HepG2 (cell line): ENCODE measurements around the gene HNRNPM. TPM values are rescaled to one million over a fixed set of nuclear protein-coding genes. Genes with fewer than 3 reads are reported as not detected.

Source experiments
- CCAR2 ChIP-seq: fragments of 200-400 bp; formaldehyde crosslinking; optimal IDR thresholded peaks from 2 replicates; pipeline ENCODE3; 2018; ENCODE audit warnings: low read depth, mild to moderate bottlenecking, low read length, moderate library complexity
- GATAD2A ChIP-seq: IDR thresholded peaks from 2 replicates; pipeline ENCODE4 v1.6.1; 2016
- MTF2 ChIP-seq: sonication (generic); formaldehyde crosslinking; IDR thresholded peaks from 2 replicates; pipeline ENCODE4 v1.5.0; 2020; ENCODE audit warnings: missing genetic modification reagents, borderline replicate concordance
- MYC ChIP-seq: sonication (generic); formaldehyde crosslinking; IDR thresholded peaks from 2 replicates; pipeline ENCODE4 v1.9.0; 2021; ENCODE audit warnings: missing genetic modification reagents, borderline replicate concordance
- SRSF1 ChIP-seq: fragments of 200-400 bp; formaldehyde crosslinking; optimal IDR thresholded peaks from 2 replicates; pipeline ENCODE3; 2017; ENCODE audit warnings: mild to moderate bottlenecking, low read depth, low read length, moderate library complexity
- TBX2 ChIP-seq: sonication (generic); formaldehyde crosslinking; IDR thresholded peaks from 2 replicates; pipeline ENCODE4 v1.5.0; 2020; ENCODE audit warnings: missing genetic modification reagents, mild to moderate bottlenecking, borderline replicate concordance
- TCF7 ChIP-seq: sonication (generic); IDR thresholded peaks from 2 replicates; pipeline ENCODE4 v1.6.1; 2016; ENCODE audit warnings: antibody characterized with exemption, low read depth
- YY1 ChIP-seq: IDR thresholded peaks from 2 replicates; pipeline ENCODE4 v1.6.1; 2011; ENCODE audit warnings: low read length, low read depth, moderate library complexity, mild to moderate bottlenecking; ENCODE audit not compliant: insufficient read depth, insufficient replicate concordance
- ZNF264 ChIP-seq: sonication (generic); formaldehyde crosslinking; IDR thresholded peaks from 2 replicates; pipeline ENCODE4 v1.4.0; 2020; ENCODE audit warnings: missing genetic modification reagents
- ZNF616 ChIP-seq: sonication (generic); formaldehyde crosslinking; IDR thresholded peaks from 2 replicates; pipeline ENCODE4 v1.5.0; 2020; ENCODE audit warnings: low read depth, mild to moderate bottlenecking, missing genetic modification reagents
- ZNF891 ChIP-seq: sonication (generic); formaldehyde crosslinking; IDR thresholded peaks from 2 replicates; pipeline ENCODE4 v1.5.0; 2020; ENCODE audit warnings: mild to moderate bottlenecking, missing genetic modification reagents
- polyA plus RNA-seq, 8 experiments: library from polyadenylated mRNA; depleted of rRNA in 3 of 8; stranded (reverse) in 7 of 8; unstranded in 1 of 8; fragments of >200 nt; fragmentation: Illumina TruSeq in 4 of 8; extraction: Trizol in 4 of 8; gene quantifications; 2 replicates each; pipeline versions ENCODE4 v1.2.1 to v1.2.3, GENCODE V29; 2011 to 2016; ENCODE audit warnings: low read depth in 4 of 8, missing spikeins in 1 of 8, mixed read lengths in 1 of 8; ENCODE audit not compliant: insufficient read depth in 1 of 8
- total RNA-seq, 5 experiments: library from RNA; depleted of rRNA; stranded (reverse); fragments of >200 nt; fragmentation: Illumina TruSeq; extraction: Trizol; gene quantifications; 2 replicates each; pipeline ENCODE4 v1.2.3, GENCODE V29; 2016; ENCODE audit warnings: low read depth in 1 of 5
- TF ChIP-seq, protein P1 (sequence below): sonication (generic); formaldehyde crosslinking; IDR thresholded peaks from 2 replicates; pipeline ENCODE4 v1.4.0; 2020; ENCODE audit warnings: missing genetic modification reagents
- TF ChIP-seq, protein P2 (sequence below): sonication (generic); formaldehyde crosslinking; IDR thresholded peaks from 2 replicates; pipeline ENCODE4; 2020; ENCODE audit warnings: missing genetic modification reagents, mild to moderate bottlenecking, borderline replicate concordance
- TF ChIP-seq, protein P3 (sequence below): sonication (generic); formaldehyde crosslinking; IDR thresholded peaks from 2 replicates; pipeline ENCODE4 v1.4.0; 2020; ENCODE audit warnings: missing genetic modification reagents, mild to moderate bottlenecking, borderline replicate concordance
- TF ChIP-seq, protein P4 (sequence below): sonication (generic); formaldehyde crosslinking; IDR thresholded peaks from 2 replicates; pipeline ENCODE4 v1.4.0; 2020; ENCODE audit warnings: mild to moderate bottlenecking, missing genetic modification reagents

Gene HNRNPM
- total and polyA plus RNA-seq, 2 of the 13 experiments (the other 11 are each of a cell fraction or from before 2014, with no cell fraction given), result 56.7 to 102 TPM

DNA sequence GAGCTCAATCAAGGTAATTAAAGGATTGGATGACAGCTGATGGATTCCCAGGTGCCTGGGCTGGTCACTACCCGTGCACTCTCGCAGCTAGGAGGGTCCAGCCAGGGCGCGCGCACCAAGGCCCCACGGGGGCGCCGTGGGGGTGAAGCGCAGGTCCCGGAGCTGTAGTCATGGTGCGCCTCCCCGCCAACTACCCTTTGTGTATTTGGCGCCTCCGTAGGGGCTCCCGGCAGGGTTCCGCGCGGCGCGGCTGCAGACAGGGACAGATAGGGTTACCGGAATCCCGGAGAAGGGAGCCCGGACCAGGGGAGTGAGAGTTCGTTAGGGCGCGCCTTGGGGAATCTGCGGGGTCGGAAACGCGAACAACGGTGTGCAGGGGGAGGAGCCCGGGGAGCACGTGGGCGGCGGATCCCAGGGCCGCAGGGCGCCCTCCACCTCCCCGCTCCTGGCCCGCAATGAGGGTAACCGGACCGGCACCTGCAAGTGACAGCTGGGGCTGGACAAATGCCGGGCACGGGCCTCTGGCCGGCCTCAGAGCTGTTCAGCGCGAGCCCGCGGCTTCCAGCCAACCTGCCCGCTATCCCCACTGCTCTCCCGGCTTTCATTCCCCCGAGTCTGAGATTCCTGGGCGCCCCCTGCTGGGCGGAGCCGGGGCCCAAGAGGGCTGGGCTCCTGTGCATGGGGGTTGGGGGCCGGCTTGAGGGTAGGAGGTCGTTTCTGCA is 61.1 kb downstream of the HNRNPM start (continued):
- peak; percentile 72 for TF ChIP-seq TBX2 (CRISPR knock-in tag)
- TF ChIP-seq, protein P1, sequence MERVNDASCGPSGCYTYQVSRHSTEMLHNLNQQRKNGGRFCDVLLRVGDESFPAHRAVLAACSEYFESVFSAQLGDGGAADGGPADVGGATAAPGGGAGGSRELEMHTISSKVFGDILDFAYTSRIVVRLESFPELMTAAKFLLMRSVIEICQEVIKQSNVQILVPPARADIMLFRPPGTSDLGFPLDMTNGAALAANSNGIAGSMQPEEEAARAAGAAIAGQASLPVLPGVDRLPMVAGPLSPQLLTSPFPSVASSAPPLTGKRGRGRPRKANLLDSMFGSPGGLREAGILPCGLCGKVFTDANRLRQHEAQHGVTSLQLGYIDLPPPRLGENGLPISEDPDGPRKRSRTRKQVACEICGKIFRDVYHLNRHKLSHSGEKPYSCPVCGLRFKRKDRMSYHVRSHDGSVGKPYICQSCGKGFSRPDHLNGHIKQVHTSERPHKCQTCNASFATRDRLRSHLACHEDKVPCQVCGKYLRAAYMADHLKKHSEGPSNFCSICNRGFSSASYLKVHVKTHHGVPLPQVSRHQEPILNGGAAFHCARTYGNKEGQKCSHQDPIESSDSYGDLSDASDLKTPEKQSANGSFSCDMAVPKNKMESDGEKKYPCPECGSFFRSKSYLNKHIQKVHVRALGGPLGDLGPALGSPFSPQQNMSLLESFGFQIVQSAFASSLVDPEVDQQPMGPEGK (CRISPR knock-in tag), result peak; percentile 53
- peak; percentile 92 for TF ChIP-seq MYC (CRISPR knock-in tag)
- TF ChIP-seq TCF7, result no peak
- TF ChIP-seq GATAD2A (CRISPR knock-in tag), result 0 out of 2 replicates have a peak, but pooled peaks have one; percentile 13
- TF ChIP-seq, protein P2, sequence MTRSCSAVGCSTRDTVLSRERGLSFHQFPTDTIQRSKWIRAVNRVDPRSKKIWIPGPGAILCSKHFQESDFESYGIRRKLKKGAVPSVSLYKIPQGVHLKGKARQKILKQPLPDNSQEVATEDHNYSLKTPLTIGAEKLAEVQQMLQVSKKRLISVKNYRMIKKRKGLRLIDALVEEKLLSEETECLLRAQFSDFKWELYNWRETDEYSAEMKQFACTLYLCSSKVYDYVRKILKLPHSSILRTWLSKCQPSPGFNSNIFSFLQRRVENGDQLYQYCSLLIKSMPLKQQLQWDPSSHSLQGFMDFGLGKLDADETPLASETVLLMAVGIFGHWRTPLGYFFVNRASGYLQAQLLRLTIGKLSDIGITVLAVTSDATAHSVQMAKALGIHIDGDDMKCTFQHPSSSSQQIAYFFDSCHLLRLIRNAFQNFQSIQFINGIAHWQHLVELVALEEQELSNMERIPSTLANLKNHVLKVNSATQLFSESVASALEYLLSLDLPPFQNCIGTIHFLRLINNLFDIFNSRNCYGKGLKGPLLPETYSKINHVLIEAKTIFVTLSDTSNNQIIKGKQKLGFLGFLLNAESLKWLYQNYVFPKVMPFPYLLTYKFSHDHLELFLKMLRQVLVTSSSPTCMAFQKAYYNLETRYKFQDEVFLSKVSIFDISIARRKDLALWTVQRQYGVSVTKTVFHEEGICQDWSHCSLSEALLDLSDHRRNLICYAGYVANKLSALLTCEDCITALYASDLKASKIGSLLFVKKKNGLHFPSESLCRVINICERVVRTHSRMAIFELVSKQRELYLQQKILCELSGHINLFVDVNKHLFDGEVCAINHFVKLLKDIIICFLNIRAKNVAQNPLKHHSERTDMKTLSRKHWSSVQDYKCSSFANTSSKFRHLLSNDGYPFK (CRISPR knock-in tag), result peak; percentile 38; the same call in 1 of the 2 replicates
- 0 out of 2 replicates have a peak, but pooled peaks have one; percentile 30 for TF ChIP-seq ZNF891 (CRISPR knock-in tag)
- TF ChIP-seq, protein P3, sequence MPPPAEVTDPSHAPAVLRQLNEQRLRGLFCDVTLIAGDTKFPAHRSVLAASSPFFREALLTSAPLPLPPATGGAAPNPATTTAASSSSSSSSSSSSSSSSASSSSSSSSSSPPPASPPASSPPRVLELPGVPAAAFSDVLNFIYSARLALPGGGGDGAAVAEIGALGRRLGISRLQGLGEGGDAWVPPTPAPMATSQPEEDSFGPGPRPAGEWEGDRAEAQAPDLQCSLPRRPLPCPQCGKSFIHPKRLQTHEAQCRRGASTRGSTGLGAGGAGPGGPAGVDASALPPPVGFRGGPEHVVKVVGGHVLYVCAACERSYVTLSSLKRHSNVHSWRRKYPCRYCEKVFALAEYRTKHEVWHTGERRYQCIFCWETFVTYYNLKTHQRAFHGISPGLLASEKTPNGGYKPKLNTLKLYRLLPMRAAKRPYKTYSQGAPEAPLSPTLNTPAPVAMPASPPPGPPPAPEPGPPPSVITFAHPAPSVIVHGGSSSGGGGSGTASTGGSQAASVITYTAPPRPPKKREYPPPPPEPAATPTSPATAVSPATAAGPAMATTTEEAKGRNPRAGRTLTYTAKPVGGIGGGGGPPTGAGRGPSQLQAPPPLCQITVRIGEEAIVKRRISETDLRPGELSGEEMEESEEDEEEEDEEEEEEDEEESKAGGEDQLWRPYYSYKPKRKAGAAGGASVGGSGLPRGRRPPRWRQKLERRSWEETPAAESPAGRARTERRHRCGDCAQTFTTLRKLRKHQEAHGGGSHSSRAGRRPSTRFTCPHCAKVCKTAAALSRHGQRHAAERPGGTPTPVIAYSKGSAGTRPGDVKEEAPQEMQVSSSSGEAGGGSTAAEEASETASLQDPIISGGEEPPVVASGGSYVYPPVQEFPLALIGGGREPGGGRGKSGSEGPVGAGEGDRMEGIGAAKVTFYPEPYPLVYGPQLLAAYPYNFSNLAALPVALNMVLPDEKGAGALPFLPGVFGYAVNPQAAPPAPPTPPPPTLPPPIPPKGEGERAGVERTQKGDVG (CRISPR knock-in tag), result 0 out of 2 replicates have a peak, but pooled peaks have one; percentile 57
- TF ChIP-seq YY1, result peak; percentile 36
- TF ChIP-seq SRSF1, result peak; percentile 75
- TF ChIP-seq, protein P4, sequence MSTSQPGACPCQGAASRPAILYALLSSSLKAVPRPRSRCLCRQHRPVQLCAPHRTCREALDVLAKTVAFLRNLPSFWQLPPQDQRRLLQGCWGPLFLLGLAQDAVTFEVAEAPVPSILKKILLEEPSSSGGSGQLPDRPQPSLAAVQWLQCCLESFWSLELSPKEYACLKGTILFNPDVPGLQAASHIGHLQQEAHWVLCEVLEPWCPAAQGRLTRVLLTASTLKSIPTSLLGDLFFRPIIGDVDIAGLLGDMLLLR (CRISPR knock-in tag), result 0 out of 2 replicates have a peak, but pooled peaks have one; percentile 55
- TF ChIP-seq ZNF616 (CRISPR knock-in tag), result 0 out of 2 replicates have a peak, but pooled peaks have one; percentile 24
- 0 out of 2 replicates have a peak, but pooled peaks have one; percentile 21 for TF ChIP-seq ZNF264 (CRISPR knock-in tag)
- no peak for TF ChIP-seq CCAR2
- TF ChIP-seq MTF2 (CRISPR knock-in tag), result no peak
